Loucy (cell line): Measurements from ENCODE around the gene C1orf105.

Source experiments
- H2AFZ ChIP-seq: fragments of 200-600 bp; sonication (generic); 2 replicates; pipeline ENCODE4 v1.6.0; 2016; ENCODE audit warnings: antibody characterized with exemption, mild to moderate bottlenecking, low read length, moderate library complexity
- H3F3A ChIP-seq: fragments of 200-600 bp; 2 replicates; pipeline ENCODE4 v1.6.0; 2016; ENCODE audit warnings: antibody characterized with exemption, low read depth, mild to moderate bottlenecking
- H3K27me3 ChIP-seq: fragments of 200-600 bp; sonication (generic); 2 replicates; pipeline ENCODE4 v1.6.1; 2014; ENCODE audit warnings: low read length, mild to moderate bottlenecking; ENCODE audit not compliant: insufficient read depth, poor library complexity, severe bottlenecking
- H3K36me3 ChIP-seq: fragments of 200-600 bp; sonication (generic); 2 replicates; pipeline ENCODE4 v1.6.1; 2016; ENCODE audit warnings: low read length; ENCODE audit not compliant: insufficient read depth
- H3K4me1 ChIP-seq: fragments of 200-600 bp; sonication (generic); 2 replicates; pipeline ENCODE4 v1.5.1; 2014; ENCODE audit warnings: low read length, mild to moderate bottlenecking; ENCODE audit not compliant: insufficient read depth, poor library complexity, severe bottlenecking
- H3K4me2 ChIP-seq: fragments of 200-600 bp; sonication (generic); 2 replicates; pipeline ENCODE4 v1.6.0; 2014; ENCODE audit warnings: antibody characterized with exemption, low read length, low read depth, mild to moderate bottlenecking; ENCODE audit not compliant: poor library complexity, severe bottlenecking
- H3K4me3 ChIP-seq: fragments of 200-600 bp; sonication (generic); 2 replicates; pipeline ENCODE4 v1.5.1; 2014; ENCODE audit warnings: low read length, mild to moderate bottlenecking, mixed read lengths; ENCODE audit not compliant: poor library complexity, severe bottlenecking
- H3K79me2 ChIP-seq: fragments of 200-600 bp; sonication (generic); 2 replicates; pipeline ENCODE4 v1.6.1; 2014; ENCODE audit warnings: low read length; ENCODE audit not compliant: insufficient read depth
- H3K9ac ChIP-seq: fragments of 200-600 bp; sonication (generic); 2 replicates; pipeline ENCODE4 v1.6.0; 2014; ENCODE audit warnings: mild to moderate bottlenecking, low read depth, low read length, moderate library complexity; ENCODE audit not compliant: poor library complexity, severe bottlenecking
- H3K9me2 ChIP-seq: fragments of 200-600 bp; sonication (generic); replicated peaks from 2 replicates; pipeline ENCODE4 v1.6.1; 2016; ENCODE audit warnings: low read depth, low read length, mixed read lengths
- H3K9me3 ChIP-seq: fragments of 200-600 bp; sonication (generic); 2 replicates; pipeline ENCODE4 v1.6.1; 2014; ENCODE audit warnings: mild to moderate bottlenecking, antibody characterized with exemption, low read length, low read depth; ENCODE audit not compliant: insufficient read depth
- H4K20me1 ChIP-seq: fragments of 200-600 bp; sonication (generic); 2 replicates; pipeline ENCODE4 v1.6.0; 2014; ENCODE audit warnings: antibody characterized with exemption, low read length, mild to moderate bottlenecking; ENCODE audit not compliant: insufficient read depth, poor library complexity, severe bottlenecking
- EZH2phosphoT487 ChIP-seq: fragments of 200-600 bp; IDR thresholded peaks from 2 replicates; pipeline ENCODE4 v1.6.1; 2018; ENCODE audit warnings: antibody characterized with exemption, mild to moderate bottlenecking, moderate library complexity, borderline replicate concordance
- TF ChIP-seq, protein P1 (sequence below): fragments of 200-600 bp; sonication (generic); conservative IDR thresholded peaks from 2 replicates; pipeline ENCODE4 v1.5.1; 2014; ENCODE audit warnings: mild to moderate bottlenecking, antibody characterized with exemption, low read length

Gene C1orf105

GRCh38 chr1:172468296-172468695 lies 47.8 kb downstream of the C1orf105 start:
- H3K9me2 ChIP-seq: no peaks in the 10 kb centered on the region
- H3K9me3 ChIP-seq: no peaks in the 10 kb centered on the region
- H3K27me3 ChIP-seq: no peaks in the 10 kb centered on the region
- H3F3A ChIP-seq: no peaks in the 10 kb centered on the region
- no peaks in the 10 kb centered on the region for H4K20me1 ChIP-seq
- H3K4me1 ChIP-seq: peaks cover 8% of the 10 kb centered on the region
- TF ChIP-seq EZH2phosphoT487: no peak
- TF ChIP-seq, protein P1, sequence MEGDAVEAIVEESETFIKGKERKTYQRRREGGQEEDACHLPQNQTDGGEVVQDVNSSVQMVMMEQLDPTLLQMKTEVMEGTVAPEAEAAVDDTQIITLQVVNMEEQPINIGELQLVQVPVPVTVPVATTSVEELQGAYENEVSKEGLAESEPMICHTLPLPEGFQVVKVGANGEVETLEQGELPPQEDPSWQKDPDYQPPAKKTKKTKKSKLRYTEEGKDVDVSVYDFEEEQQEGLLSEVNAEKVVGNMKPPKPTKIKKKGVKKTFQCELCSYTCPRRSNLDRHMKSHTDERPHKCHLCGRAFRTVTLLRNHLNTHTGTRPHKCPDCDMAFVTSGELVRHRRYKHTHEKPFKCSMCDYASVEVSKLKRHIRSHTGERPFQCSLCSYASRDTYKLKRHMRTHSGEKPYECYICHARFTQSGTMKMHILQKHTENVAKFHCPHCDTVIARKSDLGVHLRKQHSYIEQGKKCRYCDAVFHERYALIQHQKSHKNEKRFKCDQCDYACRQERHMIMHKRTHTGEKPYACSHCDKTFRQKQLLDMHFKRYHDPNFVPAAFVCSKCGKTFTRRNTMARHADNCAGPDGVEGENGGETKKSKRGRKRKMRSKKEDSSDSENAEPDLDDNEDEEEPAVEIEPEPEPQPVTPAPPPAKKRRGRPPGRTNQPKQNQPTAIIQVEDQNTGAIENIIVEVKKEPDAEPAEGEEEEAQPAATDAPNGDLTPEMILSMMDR: no peak
- no peaks in the 10 kb centered on the region for H3K36me3 ChIP-seq
- H3K4me2 ChIP-seq: no peak overlapping the region
- no peak overlapping the region for H2AFZ ChIP-seq
- H3K79me2 ChIP-seq: no peaks in the 10 kb centered on the region
- H3K4me3 ChIP-seq: no peak overlapping the region
- H3K9ac ChIP-seq: no peak overlapping the region

DNA sequence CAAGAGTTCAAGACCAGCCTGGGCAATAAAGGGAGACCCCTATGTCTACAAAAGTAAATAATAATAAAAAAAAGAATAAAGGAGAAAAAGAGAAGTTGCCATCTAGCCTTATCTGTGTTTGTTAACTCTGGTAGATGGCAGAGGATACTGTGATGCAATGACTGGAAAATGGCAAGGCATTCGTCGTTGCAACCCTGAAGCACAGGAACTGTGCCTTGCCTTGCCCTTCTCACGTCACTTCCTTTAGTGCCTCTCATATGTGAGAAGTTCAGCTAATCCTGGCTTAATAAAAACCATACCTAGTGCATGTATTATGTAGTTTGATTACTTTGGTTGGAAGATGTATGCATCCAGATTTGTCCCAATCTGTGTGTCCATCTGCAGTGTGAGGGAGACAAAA lies 49.2 kb downstream of the C1orf105 start:
- H3K4me3 ChIP-seq: no peak overlapping the region

DNA sequence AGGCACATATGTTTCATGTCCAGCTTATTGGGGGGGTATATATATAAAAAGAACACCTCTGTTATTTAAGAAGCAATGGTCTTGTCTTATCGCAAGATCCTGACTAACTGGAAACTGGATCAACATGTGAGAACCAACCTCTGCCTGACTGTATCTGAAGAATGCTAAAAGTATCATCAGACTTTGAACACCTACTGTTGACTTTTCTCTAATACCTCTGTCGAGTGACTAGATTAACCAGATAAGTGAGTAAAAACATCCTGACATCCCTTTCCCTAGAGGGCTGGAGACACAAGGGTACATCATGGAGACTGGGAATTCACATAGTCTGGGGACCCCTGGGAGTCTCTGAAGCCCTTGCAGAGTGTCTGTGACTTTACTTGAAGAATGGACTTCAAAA lies 49.7 kb downstream of the C1orf105 start:
- H3K9me3 ChIP-seq: no peaks in the 10 kb centered on the region
- H3K4me3 ChIP-seq: no peak overlapping the region
- H3K79me2 ChIP-seq: no peaks in the 10 kb centered on the region
- no peaks in the 10 kb centered on the region for H3K9me2 ChIP-seq
- H3K4me1 ChIP-seq: peaks cover 13% of the 10 kb centered on the region
- no peaks in the 10 kb centered on the region for H3K36me3 ChIP-seq
- H3K9ac ChIP-seq: no peak overlapping the region
- H2AFZ ChIP-seq: no peak overlapping the region
- H3K4me2 ChIP-seq: no peak overlapping the region
- TF ChIP-seq, protein P1: no peak
- TF ChIP-seq EZH2phosphoT487: no peak
- H3F3A ChIP-seq: no peaks in the 10 kb centered on the region
- H3K27me3 ChIP-seq: no peaks in the 10 kb centered on the region
- no peaks in the 10 kb centered on the region for H4K20me1 ChIP-seq

More for the DNA sequence above, 49.2 kb downstream of the C1orf105 start:
- Histone ChIP-seq H3K9me3 (no peaks in the 10 kb centered on the region), H3K79me2 (no peaks in the 10 kb centered on the region), H3K9me2 (no peaks in the 10 kb centered on the region), H2AFZ (no peak overlapping the region), H3F3A (no peaks in the 10 kb centered on the region), H4K20me1 (no peaks in the 10 kb centered on the region), H3K36me3 (no peaks in the 10 kb centered on the region), H3K4me2 (no peak overlapping the region), H3K27me3 (no peaks in the 10 kb centered on the region), H3K9ac (no peak overlapping the region), H3K4me1 (peaks cover 13% of the 10 kb centered on the region)
- TF ChIP-seq, protein P1: no peak
- TF ChIP-seq EZH2phosphoT487: no peak
